HEK293T (cell line): ENCODE measurements around the gene DNAJC6.

Experiments
- ARNT ChIP-seq: fragments of 450-650 bp; IDR thresholded peaks from 2 replicates; pipeline ENCODE4 v1.6.1; 2017; ENCODE audit warnings: mild to moderate bottlenecking
- BHLHE40 ChIP-seq: fragments of 450-650 bp; IDR thresholded peaks from 2 replicates; pipeline ENCODE4 v1.6.1; 2016; ENCODE audit warnings: mild to moderate bottlenecking, moderate library complexity, borderline replicate concordance
- CTBP1 ChIP-seq: fragments of 450-650 bp; IDR thresholded peaks from 2 replicates; pipeline ENCODE4 v1.6.1; 2016; ENCODE audit warnings: borderline replicate concordance
- ELF4 ChIP-seq: fragments of 450-650 bp; IDR thresholded peaks from 2 replicates; pipeline ENCODE4 v1.6.1; 2017; ENCODE audit warnings: antibody characterized with exemption
- FOXM1 ChIP-seq: fragments of 450-650 bp; IDR thresholded peaks from 2 replicates; pipeline ENCODE4 v1.6.1; 2017; ENCODE audit warnings: mild to moderate bottlenecking, borderline replicate concordance
- HDGF ChIP-seq: fragments of 450-650 bp; IDR thresholded peaks from 2 replicates; pipeline ENCODE4 v1.6.1; 2017; ENCODE audit warnings: antibody characterized with exemption, borderline replicate concordance
- LEF1 ChIP-seq: fragments of 450-650 bp; IDR thresholded peaks from 2 replicates; pipeline ENCODE4 v1.6.1; 2017; ENCODE audit warnings: mild to moderate bottlenecking, borderline replicate concordance
- PKNOX1 ChIP-seq: fragments of 450-650 bp; IDR thresholded peaks from 2 replicates; pipeline ENCODE4 v1.6.1; 2016
- SP1 ChIP-seq: fragments of 450-650 bp; IDR thresholded peaks from 2 replicates; pipeline ENCODE4 v1.6.1; 2017
- TARDBP ChIP-seq: fragments of 450-650 bp; IDR thresholded peaks from 2 replicates; pipeline ENCODE4 v1.6.1; 2016

- TF ChIP-seq LEF1, result no peak
- TF ChIP-seq PKNOX1, result no peak
- no peak for TF ChIP-seq ELF4
- no peak for TF ChIP-seq FOXM1
- no peak for TF ChIP-seq SP1
- TF ChIP-seq ARNT, result no peak
- TF ChIP-seq CTBP1, result no peak
- no peak for TF ChIP-seq BHLHE40
- no peak for TF ChIP-seq HDGF
- TF ChIP-seq TARDBP, result no peak
Measured at GRCh38 chr1:65260851-65261473, 48.4 kb upstream of the DNAJC6 start.
